SK-N-SH (cell line): Measurements from ENCODE around the gene CCNL1. TPM values are rescaled to one million over a fixed set of nuclear protein-coding genes. Genes with fewer than 3 reads are reported as not detected.

Experiments
- CTCF ChIA-PET: fragments of 300-600, 350-600 bp; formaldehyde crosslinking; extraction: SDS; loops from one replicate; lab custom pipeline; 2021; lab: Yijun Ruan, JAX
- POLR2A ChIA-PET: fragments of 350-600 bp; sonication (Branson Sonifier 250); formaldehyde crosslinking; extraction: SDS; loops from one replicate; lab custom pipeline; 2020; ENCODE audit warnings: antibody characterized with exemption, inconsistent platforms; lab: Yijun Ruan, JAX
- DNase-seq: peaks from one replicate; pipeline ENCODE4 v3.0.0; 2012
- H2AFZ ChIP-seq: fragments of 200-600 bp; sonication (generic); 2 replicates; pipeline ENCODE4 v1.8.1; 2016; ENCODE audit warnings: antibody characterized with exemption, mild to moderate bottlenecking, low read depth
- H3F3A ChIP-seq: fragments of 200-600 bp; sonication (generic); replicated peaks from 2 replicates; pipeline ENCODE3; 2016; ENCODE audit warnings: antibody characterized with exemption, mild to moderate bottlenecking; ENCODE audit not compliant: insufficient read depth
- H3K27ac ChIP-seq, 2 experiments: fragments of 200-500 bp in 1 of 2; fragments of 200-600 bp in 1 of 2; sonication (Bioruptor generic) in 1 of 2; sonication (generic), shearing (Covaris generic) in 1 of 2; 2 replicates each; pipeline versions ENCODE4 v1.5.1 to v1.6.1; 2014 to 2016; ENCODE audit warnings: low read depth in 2 of 2, inconsistent platforms in 1 of 2, low read length in 1 of 2, mild to moderate bottlenecking in 1 of 2, mixed read lengths in 1 of 2
- H3K27me3 ChIP-seq: fragments of 200-600 bp; sonication (generic), shearing (Covaris generic); 2 replicates; pipeline ENCODE4 v1.6.1; 2016; ENCODE audit warnings: mixed run types; ENCODE audit not compliant: insufficient read depth
- H3K36me3 ChIP-seq, 2 experiments: fragments of 200-500 bp in 1 of 2; fragments of 200-600 bp in 1 of 2; sonication (Bioruptor generic) in 1 of 2; sonication (generic) in 1 of 2; replicated peaks in 1 of 2; 2 replicates each; pipeline versions ENCODE3 to v1.5.1; 2014 to 2016; ENCODE audit warnings: low read length in 1 of 2, mild to moderate bottlenecking in 1 of 2; ENCODE audit not compliant: insufficient read depth in 2 of 2, control insufficient read depth in 1 of 2
- H3K4me1 ChIP-seq, 2 experiments: fragments of 200-500 bp in 1 of 2; fragments of 200-600 bp in 1 of 2; sonication (Bioruptor generic) in 1 of 2; sonication (generic), shearing (Covaris generic) in 1 of 2; 2 replicates each; pipeline versions ENCODE4 v1.5.1 to v1.6.1; 2014 to 2016; ENCODE audit warnings: low read depth in 1 of 2, low read length in 1 of 2, mixed run types in 1 of 2; ENCODE audit not compliant: insufficient read depth in 2 of 2, control insufficient read depth in 1 of 2
- H3K4me2 ChIP-seq: fragments of 200-600 bp; sonication (generic), shearing (Covaris generic); 2 replicates; pipeline ENCODE4 v1.6.1; 2017; ENCODE audit warnings: mixed run types
- H3K4me3 ChIP-seq, 2 experiments: fragments of 200-500 bp in 1 of 2; fragments of 200-600 bp in 1 of 2; sonication (Bioruptor generic) in 1 of 2; sonication (generic), shearing (Covaris generic) in 1 of 2; 2 replicates each; pipeline versions ENCODE4 v1.5.1 to v1.8.1; 2014 to 2016; ENCODE audit warnings: low read depth in 2 of 2, inconsistent platforms in 1 of 2, low read length in 1 of 2, mild to moderate bottlenecking in 1 of 2, mixed read lengths in 1 of 2, moderate library complexity in 1 of 2
- H3K79me2 ChIP-seq: fragments of 200-600 bp; sonication (generic); 2 replicates; pipeline ENCODE4 v1.8.1; 2017; ENCODE audit warnings: mild to moderate bottlenecking; ENCODE audit not compliant: insufficient read depth
- H3K9ac ChIP-seq: fragments of 200-600 bp; sonication (generic); 2 replicates; pipeline ENCODE4 v1.6.1; 2017; ENCODE audit warnings: mixed run types
- H3K9me2 ChIP-seq: fragments of 200-600 bp; sonication (generic); 2 replicates; pipeline ENCODE4 v1.6.1; 2017; ENCODE audit warnings: mixed run types
- H3K9me3 ChIP-seq: fragments of 200-600 bp; sonication (generic); 2 replicates; pipeline ENCODE4 v1.6.1; 2017; ENCODE audit warnings: mixed run types, mild to moderate bottlenecking, moderate library complexity
- H4K20me1 ChIP-seq: fragments of 200-600 bp; sonication (generic); 2 replicates; pipeline ENCODE4 v1.6.1; 2017; ENCODE audit warnings: mild to moderate bottlenecking, mixed run types; ENCODE audit not compliant: insufficient read depth
- ELF1 ChIP-seq: IDR thresholded peaks from 2 replicates; pipeline ENCODE4 v1.4.0; 2012
- EP300 ChIP-seq, 2 experiments: IDR thresholded peaks; 2 replicates each; pipeline versions ENCODE4 v1.4.0 to v1.6.1; 2012; ENCODE audit warnings: borderline replicate concordance in 1 of 2, low read depth in 1 of 2, low read length in 1 of 2
- GABPA ChIP-seq: IDR thresholded peaks from 2 replicates; pipeline ENCODE4 v1.4.0; 2012; ENCODE audit warnings: low read depth, mild to moderate bottlenecking
- MXI1 ChIP-seq: IDR thresholded peaks from 2 replicates; pipeline ENCODE4 v1.6.1; 2012; ENCODE audit warnings: mild to moderate bottlenecking, low read depth, low read length, improper control_type of control experiment
- NFIC ChIP-seq: IDR thresholded peaks from 2 replicates; pipeline ENCODE4 v1.4.0; 2012; ENCODE audit warnings: borderline replicate concordance
- RCOR1 ChIP-seq: fragments of 150-350 bp; IDR thresholded peaks from 2 replicates; pipeline ENCODE4 v1.6.1; 2017; ENCODE audit warnings: antibody characterized with exemption, low read length
- RFX5 ChIP-seq: IDR thresholded peaks from 2 replicates; pipeline ENCODE4 v1.6.1; 2012; ENCODE audit warnings: mild to moderate bottlenecking, improper control_type of control experiment, low read length
- WGBS: methylation state at CpG from one replicate; pipeline ENCODE4 v1.1.6; 2017; ENCODE audit warnings: low lambda C conversion rate; 5-methylcytosine and 5-hydroxymethylcytosine counted together
- polyA plus RNA-seq, 3 experiments: library from polyadenylated mRNA; depleted of rRNA; stranded (reverse); fragments of >200 nt; gene quantifications; 2 replicates each; pipeline ENCODE4 v1.2.3, GENCODE V29; 2012
- small RNA-seq, 7 experiments: library from RNA; depleted of rRNA; stranded (forward); fragments of <200 nt; gene quantifications; one replicate each; pipeline ENCODE3, GENCODE V24; 2012
- TF ChIP-seq, protein P1 (sequence below): fragments of 150-350 bp; IDR thresholded peaks from 2 replicates; pipeline ENCODE4 v1.6.1; 2016; ENCODE audit warnings: mild to moderate bottlenecking, low read depth, low read length
- TF ChIP-seq, protein P2 (sequence below): IDR thresholded peaks from 2 replicates; pipeline ENCODE4; 2012

CCNL1 gene
- polyA plus RNA-seq, 1 of the 3 experiments (the other 2 are of a cell fraction) = 99.8 TPM

DNA sequence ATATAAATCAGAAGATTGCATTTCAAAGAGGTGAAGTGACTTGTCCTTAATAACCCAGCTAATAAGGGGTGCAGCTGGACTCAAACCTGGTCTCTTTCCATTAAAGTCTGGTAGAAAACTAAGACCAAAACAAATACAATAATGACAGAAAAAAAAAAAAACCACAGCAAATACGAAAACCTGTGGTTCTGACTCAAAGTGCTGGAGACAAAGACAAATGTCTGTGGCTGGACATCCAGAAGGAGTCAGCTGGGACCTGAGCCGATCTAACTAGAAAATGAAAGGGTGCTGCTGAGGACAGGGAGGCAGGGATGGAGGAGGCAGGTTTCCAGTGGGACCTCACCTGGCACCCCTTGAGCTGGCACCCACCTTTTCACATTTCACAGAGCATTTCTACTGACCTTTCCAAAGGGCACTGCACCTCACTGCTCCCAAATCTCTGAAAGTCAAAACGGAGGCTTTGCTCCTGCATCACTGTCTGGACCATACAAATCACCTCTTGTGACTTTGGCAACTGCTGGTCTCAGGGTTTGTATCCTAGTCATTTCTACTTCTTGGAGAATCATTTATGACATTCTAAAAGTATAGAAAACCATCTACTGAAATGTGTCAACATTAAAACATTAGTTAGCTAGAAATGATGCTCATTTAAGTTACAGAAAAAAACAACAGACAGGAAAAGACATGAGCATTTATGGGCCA, 61.7 kb downstream of the CCNL1 start:
- H2AFZ ChIP-seq = no peak overlapping the region
- ChIA-PET CTCF (interaction anchor here (0.8 to 4.8 kb wide), 5 partner anchors 16 to 424 kb away, joined by 3 to 26 read pairs (median 4); partner anchors contain the start of gene TIPARP), POLR2A (interaction anchor here (2.4 kb wide), 1 partner anchor 9 kb away, joined by 11 read pairs; no protein-coding TSS in a partner anchor)
- 75% methylated on average over 3 of the region's 3 CpGs for WGBS
- no peak overlapping the region for H3K4me3 ChIP-seq
- TF ChIP-seq GABPA (no peak), ELF1 (no peak), RFX5 (no peak), EP300 (IDR thresholded peaks at IDR 0.05; ENCODE audit: borderline replicate concordance in 1 of 2, low read depth in 1 of 2, low read length in 1 of 2) (no peak), NFIC (no peak), RCOR1 (no peak), MXI1 (no peak)
- TF ChIP-seq, protein P1, sequence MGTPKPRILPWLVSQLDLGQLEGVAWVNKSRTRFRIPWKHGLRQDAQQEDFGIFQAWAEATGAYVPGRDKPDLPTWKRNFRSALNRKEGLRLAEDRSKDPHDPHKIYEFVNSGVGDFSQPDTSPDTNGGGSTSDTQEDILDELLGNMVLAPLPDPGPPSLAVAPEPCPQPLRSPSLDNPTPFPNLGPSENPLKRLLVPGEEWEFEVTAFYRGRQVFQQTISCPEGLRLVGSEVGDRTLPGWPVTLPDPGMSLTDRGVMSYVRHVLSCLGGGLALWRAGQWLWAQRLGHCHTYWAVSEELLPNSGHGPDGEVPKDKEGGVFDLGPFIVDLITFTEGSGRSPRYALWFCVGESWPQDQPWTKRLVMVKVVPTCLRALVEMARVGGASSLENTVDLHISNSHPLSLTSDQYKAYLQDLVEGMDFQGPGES = no peak
- TF ChIP-seq, protein P2, sequence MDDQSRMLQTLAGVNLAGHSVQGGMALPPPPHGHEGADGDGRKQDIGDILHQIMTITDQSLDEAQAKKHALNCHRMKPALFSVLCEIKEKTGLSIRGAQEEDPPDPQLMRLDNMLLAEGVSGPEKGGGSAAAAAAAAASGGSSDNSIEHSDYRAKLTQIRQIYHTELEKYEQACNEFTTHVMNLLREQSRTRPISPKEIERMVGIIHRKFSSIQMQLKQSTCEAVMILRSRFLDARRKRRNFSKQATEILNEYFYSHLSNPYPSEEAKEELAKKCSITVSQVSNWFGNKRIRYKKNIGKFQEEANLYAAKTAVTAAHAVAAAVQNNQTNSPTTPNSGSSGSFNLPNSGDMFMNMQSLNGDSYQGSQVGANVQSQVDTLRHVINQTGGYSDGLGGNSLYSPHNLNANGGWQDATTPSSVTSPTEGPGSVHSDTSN = no peak
- H3K9me3 ChIP-seq = no peaks in the 10 kb centered on the region
- DNase-seq = no peak
- H3K27me3 ChIP-seq = no peaks in the 10 kb centered on the region
- no peaks in the 10 kb centered on the region for H3K9me2 ChIP-seq
- no peak overlapping the region for H3K4me2 ChIP-seq
- H3K79me2 ChIP-seq = no peaks in the 10 kb centered on the region
- H3K36me3 ChIP-seq = no peaks in the 10 kb centered on the region
- H3F3A ChIP-seq = no peaks in the 10 kb centered on the region
- no peaks in the 10 kb centered on the region for H4K20me1 ChIP-seq
- peaks cover 10% of the 10 kb centered on the region in 2 experiments; a peak in 2 of 4 replicates for H3K4me1 ChIP-seq
- no peak overlapping the region for H3K9ac ChIP-seq
- H3K27ac ChIP-seq = no peak overlapping the region

Small RNA genes lying within 50 kb of the gene (small RNA-seq; reads per million reads assigned to genes)
- 0 reads per million in 7 experiments for gene RF00019
- gene RNA5SP146 = 0 reads per million in 7 experiments
